IPS-18c (cell line): ENCODE data around the gene ZFPM1.

Source experiments
- H3K4me3 ChIP-seq: 2 replicates; pipeline ENCODE4 v1.7.0; 2013; ENCODE audit warnings: low read depth, mild to moderate bottlenecking, low read length, moderate library complexity; ENCODE audit not compliant: insufficient read depth
- H3K9me3 ChIP-seq: one replicate; pipeline ENCODE4 v1.6.1; 2013; ENCODE audit warnings: mild to moderate bottlenecking, low read length, moderate library complexity; ENCODE audit not compliant: control insufficient read depth, insufficient read depth

ZFPM1 gene

DNA sequence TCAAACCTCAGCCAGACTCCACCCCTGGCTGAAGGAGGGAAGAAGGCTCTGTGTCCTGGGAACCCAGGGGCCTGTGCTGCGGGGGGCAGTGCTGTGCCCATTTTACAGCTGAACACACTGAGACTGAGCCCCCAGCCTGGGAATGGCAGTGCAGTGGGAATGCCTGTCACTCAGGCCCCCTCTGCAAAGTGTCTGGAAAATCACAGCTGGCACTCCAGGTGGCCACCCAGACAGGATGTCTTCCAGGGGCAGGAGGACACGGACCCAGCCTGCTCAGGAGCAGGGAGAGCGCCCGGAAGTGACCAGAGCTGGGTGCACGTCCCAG is 37.7 kb upstream of the ZFPM1 start:
- Histone ChIP-seq H3K9me3 (no peaks in the 10 kb centered on the region), H3K4me3 (no peak overlapping the region)

DNA sequence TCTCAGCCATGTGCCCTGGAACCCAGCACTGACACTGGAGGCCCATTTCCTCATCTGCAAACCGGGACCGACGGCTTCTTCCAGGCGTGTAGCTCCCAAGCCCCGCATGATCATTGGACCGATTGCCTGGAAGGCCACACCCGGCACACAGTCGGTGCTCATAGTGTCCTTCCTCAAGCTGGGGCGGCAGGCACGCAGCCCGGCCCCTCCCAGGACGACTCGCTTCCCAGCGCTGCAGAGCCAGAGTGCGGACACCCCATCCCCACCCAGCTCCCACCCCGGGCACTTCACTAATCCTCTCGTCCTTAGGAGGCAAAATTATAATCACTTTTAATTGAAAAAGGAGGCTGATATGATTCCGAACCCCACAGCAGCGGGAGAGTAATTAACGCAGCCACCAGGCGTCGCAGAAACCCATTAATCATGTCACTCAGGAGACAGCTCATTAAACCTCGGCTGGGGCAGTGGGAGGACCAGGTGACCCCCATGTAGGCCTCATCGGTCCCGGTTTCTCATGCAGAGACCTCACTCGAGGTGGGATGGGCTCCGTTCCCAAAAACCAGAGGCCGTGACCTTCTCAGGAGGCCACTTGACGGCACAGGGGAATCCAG is 37.3 kb upstream of the ZFPM1 start:
- Histone ChIP-seq H3K4me3 (no peak overlapping the region), H3K9me3 (peaks cover 2% of the 10 kb centered on the region)

- Histone ChIP-seq H3K9me3 (peaks cover 2% of the 10 kb centered on the region), H3K4me3 (no peak overlapping the region)
These were observed 36.4 kb upstream of the ZFPM1 start for GRCh38 chr16:88416686-88417085.

DNA sequence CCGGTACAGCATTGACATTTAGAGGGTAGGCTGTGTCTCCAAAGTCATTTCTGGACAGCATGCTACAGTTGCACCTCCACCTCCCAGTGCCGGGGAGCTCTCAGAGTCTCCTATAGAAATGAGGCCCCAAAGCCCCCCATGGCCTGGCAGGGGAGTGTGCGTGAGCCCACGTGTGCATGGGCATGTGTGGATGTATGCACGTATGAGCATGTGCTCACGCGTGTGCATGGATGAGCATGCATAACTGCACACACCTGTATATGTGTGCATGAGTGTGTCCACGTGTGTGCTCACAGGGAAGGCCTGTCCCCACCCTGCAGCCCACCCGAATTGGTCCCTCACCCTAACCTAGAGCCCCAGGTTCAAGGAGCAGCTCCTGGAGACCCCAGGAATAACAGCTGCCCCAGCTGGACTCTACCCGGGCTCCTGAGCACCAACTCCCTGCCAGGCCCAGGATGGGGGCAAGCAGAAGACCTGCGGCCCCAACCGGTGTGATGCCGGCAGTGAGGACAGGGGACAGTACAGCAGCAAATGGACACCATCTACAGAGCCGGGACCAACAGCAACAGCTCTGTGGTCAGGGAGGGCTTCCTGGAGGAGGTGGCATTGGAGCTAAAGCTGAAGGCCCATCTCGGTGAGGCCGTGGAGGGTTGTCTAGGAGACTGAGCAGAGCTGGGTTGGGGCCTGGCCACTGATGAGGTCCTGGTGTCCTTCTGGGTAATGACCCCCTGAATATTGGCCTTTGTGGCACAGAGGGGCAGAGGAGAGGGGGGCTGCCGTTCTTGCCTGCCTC is 35.2 kb upstream of the ZFPM1 start:
- H3K9me3 ChIP-seq = peaks cover 2% of the 10 kb centered on the region
- H3K4me3 ChIP-seq = no peak overlapping the region

- no peak overlapping the region for H3K4me3 ChIP-seq
- peaks cover 2% of the 10 kb centered on the region for H3K9me3 ChIP-seq
These were observed 34.2 kb upstream of the ZFPM1 start for GRCh38 chr16:88418869-88419268.

GRCh38 chr16:88419790-88420189 is 33.3 kb upstream of the ZFPM1 start:
- H3K9me3 ChIP-seq = peaks cover 2% of the 10 kb centered on the region

DNA sequence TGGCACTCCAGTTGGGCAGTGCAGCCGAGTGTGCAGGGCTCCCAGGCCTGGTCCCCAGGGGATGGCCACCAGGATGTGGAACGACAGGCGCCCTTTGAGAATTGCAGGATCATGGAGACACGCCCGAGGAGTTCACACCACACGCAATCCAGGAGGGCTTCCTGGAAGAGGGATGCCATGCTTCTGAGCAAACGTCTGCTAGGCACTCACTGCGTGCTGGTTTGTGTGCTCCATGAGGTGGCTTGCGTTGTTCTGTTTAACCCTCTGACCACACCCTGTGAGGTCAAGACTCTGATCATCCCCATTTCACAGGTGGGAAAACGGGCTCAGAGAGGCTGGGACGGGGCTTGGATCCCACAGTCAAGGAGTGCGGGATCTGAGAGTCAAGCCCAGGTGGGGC is 32.6 kb upstream of the ZFPM1 start:
- no peak overlapping the region for H3K4me3 ChIP-seq
- H3K9me3 ChIP-seq = peaks cover 2% of the 10 kb centered on the region

More at GRCh38 chr16:88419790-88420189, 33.3 kb upstream of the ZFPM1 start:
- no peak overlapping the region for H3K4me3 ChIP-seq

DNA sequence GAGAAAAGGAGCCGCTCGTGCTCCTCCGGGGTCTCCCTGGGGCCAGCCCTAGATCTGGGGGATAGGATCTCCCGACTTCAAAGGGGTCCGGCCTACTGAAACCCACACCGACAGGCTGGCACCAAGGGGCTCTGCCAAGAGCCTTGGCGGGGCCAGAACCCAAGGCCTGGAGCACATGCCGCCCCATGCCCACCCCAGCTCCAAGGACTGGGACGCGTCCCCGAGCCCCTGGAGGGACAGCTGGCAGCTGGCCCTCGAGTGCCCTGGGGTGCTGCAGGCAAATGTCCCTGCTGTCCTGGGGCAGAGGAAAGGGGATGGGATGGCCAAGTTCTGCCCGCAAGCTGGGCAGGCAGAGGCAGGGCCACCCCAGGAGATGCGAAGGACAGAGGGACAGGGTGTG is 31.8 kb upstream of the ZFPM1 start:
- no peak overlapping the region for H3K4me3 ChIP-seq
- H3K9me3 ChIP-seq = peaks cover 2% of the 10 kb centered on the region

DNA sequence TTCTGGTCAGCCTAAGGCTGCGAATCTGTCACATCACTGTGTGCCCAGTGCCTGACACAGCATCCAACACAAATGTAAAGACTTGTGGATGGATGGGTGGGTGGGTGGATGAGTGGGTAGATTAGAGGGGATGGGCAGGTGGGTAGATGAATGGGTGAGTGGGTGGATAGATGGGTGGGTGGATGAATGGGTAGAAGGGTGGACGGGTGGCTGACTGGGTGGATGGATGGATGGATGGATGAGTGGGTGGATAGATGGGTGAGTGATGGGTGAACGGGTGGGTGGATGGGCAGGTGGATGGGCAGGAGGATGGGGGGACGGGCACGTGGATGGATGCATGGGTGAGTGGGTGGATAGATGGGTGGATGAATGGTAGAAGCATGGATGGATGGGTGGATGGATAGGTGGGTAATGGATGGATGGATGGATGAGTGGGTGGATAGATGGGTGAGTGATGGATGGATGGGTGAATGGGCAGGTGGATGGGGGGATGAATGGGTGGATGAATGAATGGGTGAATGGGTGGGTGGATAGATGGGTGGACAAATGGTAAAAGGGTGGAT is 31.1 kb upstream of the ZFPM1 start:
- Histone ChIP-seq H3K4me3 (no peak overlapping the region), H3K9me3 (peaks cover 2% of the 10 kb centered on the region)

GRCh38 chr16:88422733-88423447 is 30.2 kb upstream of the ZFPM1 start:
- Histone ChIP-seq H3K9me3 (peaks cover 2% of the 10 kb centered on the region), H3K4me3 (no peak overlapping the region)

DNA sequence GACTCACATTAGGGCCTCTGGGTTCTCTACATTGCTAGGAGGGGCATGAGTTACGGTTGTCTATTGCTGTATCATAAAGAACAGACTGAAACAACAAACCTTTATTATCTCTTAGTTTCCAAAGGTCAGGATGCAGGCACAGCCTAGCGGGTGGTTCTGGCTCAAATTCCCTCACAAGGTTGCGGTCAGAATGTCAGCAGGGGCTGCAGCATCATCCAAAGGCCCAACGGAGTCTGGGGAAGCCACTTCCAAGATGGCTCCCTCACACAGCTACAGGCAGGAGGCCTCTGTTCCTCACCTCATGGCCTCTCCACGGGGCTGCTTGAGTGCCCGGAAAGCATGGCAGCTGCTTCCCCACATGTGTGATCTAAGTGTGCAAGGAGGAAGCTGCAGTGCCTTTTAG is 29.6 kb upstream of the ZFPM1 start:
- Histone ChIP-seq H3K9me3 (peaks cover 2% of the 10 kb centered on the region), H3K4me3 (no peak overlapping the region)

DNA sequence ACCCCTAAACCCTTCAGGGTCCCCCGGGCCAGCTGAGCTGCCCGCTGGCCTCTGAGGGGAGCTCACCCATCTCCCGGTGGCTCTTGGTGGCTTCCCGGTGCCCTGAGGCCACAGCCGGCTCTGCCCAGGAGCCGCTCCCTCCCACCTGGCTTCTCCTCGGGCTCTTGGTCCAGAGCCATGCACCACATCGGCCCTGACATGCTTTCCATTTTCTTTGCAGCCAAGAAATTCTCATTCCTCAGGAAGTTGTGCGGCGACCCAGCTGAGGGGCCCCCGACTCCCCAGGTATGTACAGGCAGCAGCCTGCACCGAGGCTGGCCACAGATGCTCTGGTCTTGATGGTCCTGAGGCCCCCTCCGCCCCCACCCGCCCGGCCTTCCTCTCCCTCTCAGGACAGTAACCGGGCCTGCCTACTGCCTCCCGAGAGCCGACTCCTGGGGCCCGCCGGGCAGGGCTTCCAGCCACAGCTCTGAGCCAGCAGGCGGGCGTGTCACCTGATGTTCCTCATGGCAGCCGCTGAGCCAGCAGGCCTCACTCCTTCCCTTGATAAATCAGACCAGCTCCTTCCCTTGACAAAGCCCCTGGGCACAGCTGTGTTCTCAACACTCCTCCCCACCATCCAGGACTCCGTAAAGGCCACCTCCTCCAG is 28.4 kb upstream of the ZFPM1 start:
- Histone ChIP-seq H3K9me3 (peaks cover 2% of the 10 kb centered on the region), H3K4me3 (no peak overlapping the region)

DNA sequence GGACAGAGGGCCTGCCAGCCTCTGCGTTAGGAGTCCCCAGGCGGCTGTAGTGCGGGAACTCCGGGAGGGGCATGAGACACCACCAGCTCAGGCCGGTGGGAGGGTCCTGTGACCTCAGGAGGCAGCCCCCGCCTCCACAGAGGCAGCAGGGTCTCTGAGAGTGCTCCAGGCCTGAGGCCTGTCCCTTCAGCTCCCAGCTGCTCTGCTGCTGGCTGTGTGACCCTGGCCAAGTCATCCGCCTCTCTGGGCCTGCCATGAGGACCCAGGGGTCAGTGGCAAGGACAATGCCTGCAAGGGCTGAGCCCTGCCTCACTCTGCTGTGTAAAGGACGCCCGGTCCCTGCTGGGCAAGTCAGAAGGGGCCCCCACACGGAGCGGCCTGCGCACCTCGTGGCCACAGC is 27.1 kb upstream of the ZFPM1 start:
- Histone ChIP-seq H3K4me3 (no peak overlapping the region), H3K9me3 (no peaks in the 10 kb centered on the region)

GRCh38 chr16:88427376-88427775 is 25.7 kb upstream of the ZFPM1 start:
- no peak overlapping the region for H3K4me3 ChIP-seq
- H3K9me3 ChIP-seq = no peaks in the 10 kb centered on the region

DNA sequence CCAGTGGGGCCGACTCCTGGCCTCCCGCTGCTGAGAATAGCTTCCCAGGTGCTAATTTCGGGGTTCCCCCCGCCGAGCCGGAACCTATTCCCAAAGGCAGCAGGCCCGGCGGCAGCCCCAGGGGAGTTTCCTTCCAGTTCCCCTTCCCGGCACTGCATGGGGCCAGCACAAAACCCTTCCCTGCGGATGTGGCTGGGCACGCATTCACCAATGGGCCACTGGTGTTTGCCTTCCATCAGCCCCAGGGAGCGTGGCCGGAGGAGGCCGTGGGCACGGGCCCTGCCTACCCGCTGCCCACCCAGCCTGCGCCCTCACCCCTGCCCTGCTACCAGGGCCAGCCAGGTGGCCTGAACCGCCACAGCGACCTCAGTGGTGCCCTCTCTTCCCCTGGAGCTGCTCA is 24.9 kb upstream of the ZFPM1 start:
- no peak overlapping the region for H3K4me3 ChIP-seq
- H3K9me3 ChIP-seq = no peaks in the 10 kb centered on the region

- Histone ChIP-seq H3K4me3 (no peak overlapping the region), H3K9me3 (no peaks in the 10 kb centered on the region)
These were observed 24.3 kb upstream of the ZFPM1 start for GRCh38 chr16:88428616-88429386.
